ENCODE measurements around the gene EDN1.
"Not testable (repeated sequence)": the region's sequence is repeated elsewhere in the genome, so short reads cannot be mapped to it uniquely, and the experiment has no call there.

EDN1 gene

GRCh38 chr6:12294851-12295536 is 4.8 kb downstream of the EDN1 start:
- DNase-seq (ENCODE audit: low read depth), result no peak

GRCh38 chr6:12295558-12296254 is 5.5 kb downstream of the EDN1 start:
- no peak for DNase-seq (ENCODE audit: low read depth)

- no peak for DNase-seq (ENCODE audit: low read depth)
These were observed 6.1 kb downstream of the EDN1 start for GRCh38 chr6:12296255-12296573.

- no peak for DNase-seq (ENCODE audit: low read depth)
These were observed 6.4 kb downstream of the EDN1 start for GRCh38 chr6:12296604-12297003.

- no peak for DNase-seq (ENCODE audit: low read depth)
These were observed 7.3 kb downstream of the EDN1 start for GRCh38 chr6:12297363-12298016.

- DNase-seq (ENCODE audit: low read depth), result no peak
These were observed 8.1 kb downstream of the EDN1 start for GRCh38 chr6:12298017-12298978.

GRCh38 chr6:12298995-12299394 is 8.8 kb downstream of the EDN1 start:
- no peak for DNase-seq (ENCODE audit: low read depth)

GRCh38 chr6:12301018-12301417 is 10.9 kb downstream of the EDN1 start:
- DNase-seq (ENCODE audit: low read depth), result no peak

GRCh38 chr6:12304487-12304886 is 14.3 kb downstream of the EDN1 start:
- no peak for DNase-seq (ENCODE audit: low read depth)

- DNase-seq (ENCODE audit: low read depth), result no peak
These were observed 18.9 kb downstream of the EDN1 start for GRCh38 chr6:12309070-12309469.

GRCh38 chr6:12311106-12311505 is 20.9 kb downstream of the EDN1 start:
- DNase-seq (ENCODE audit: low read depth), result no peak

GRCh38 chr6:12312736-12313135 is 22.6 kb downstream of the EDN1 start:
- DNase-seq (ENCODE audit: low read depth), result no peak

- no peak for DNase-seq (ENCODE audit: low read depth)
These were observed 23.3 kb downstream of the EDN1 start for GRCh38 chr6:12313306-12313991.

GRCh38 chr6:12313992-12314589 is 23.9 kb downstream of the EDN1 start:
- DNase-seq (ENCODE audit: low read depth), result no peak

GRCh38 chr6:12314751-12315150 is 24.6 kb downstream of the EDN1 start:
- no peak for DNase-seq (ENCODE audit: low read depth)

GRCh38 chr6:12315292-12316081 is 25.3 kb downstream of the EDN1 start:
- no peak for DNase-seq (ENCODE audit: low read depth)

- DNase-seq (ENCODE audit: low read depth), result no peak
These were observed 28.6 kb downstream of the EDN1 start for GRCh38 chr6:12318749-12319148.

- DNase-seq (ENCODE audit: low read depth), result not testable (repeated sequence)
These were observed 29.9 kb downstream of the EDN1 start for GRCh38 chr6:12320074-12320473.

- no peak for DNase-seq (ENCODE audit: low read depth)
These were observed 33.9 kb downstream of the EDN1 start for GRCh38 chr6:12324099-12324498.

GRCh38 chr6:12324748-12325147 is 34.6 kb downstream of the EDN1 start:
- DNase-seq (ENCODE audit: low read depth), result no peak
